A549 treated with ZK216348 at 1 μM for 4 hours (cell line): ENCODE results near the gene OR2G3. TPM values are rescaled to one million over a fixed set of nuclear protein-coding genes. Genes with fewer than 3 reads are reported as not detected.

Experiments
- total RNA-seq: library from RNA; stranded (reverse); fragments of 200-300 nt; extraction: Qiagen RNA extraction; gene quantifications from 5 replicates; pipeline ENCODE4 v1.2.3, GENCODE V29; 2022; ENCODE audit warnings: low read depth

OR2G3 gene
- not detected in 5 replicates for total RNA-seq

GRCh38 chr1:247605286-247605685 is at the start of gene OR2G3:
OR2G3 (plus strand) TSS chr1:247605586; CDS start chr1:247605586, 0 bp downstream.

DNA sequence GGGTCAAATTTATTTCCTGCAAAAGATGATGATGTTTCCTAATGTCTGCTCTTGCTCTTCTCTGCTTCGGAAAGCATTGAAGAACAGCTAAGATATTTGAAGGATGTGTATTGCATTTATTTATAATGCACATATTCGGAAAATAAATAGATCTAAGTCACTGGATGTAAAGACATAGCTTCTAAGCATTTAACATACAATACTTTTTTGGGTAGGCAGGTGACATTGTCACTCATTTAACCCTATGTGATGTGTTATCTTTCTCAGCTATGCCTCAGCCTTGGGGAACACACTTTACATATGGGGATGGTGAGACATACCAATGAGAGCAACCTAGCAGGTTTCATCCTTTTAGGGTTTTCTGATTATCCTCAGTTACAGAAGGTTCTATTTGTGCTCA is 17.3 kb upstream of the OR2G3 start, which contains the start of gene OR2G2:
Gene OR2G2, plus strand, starts transcription at position 301 of the 400 bp plus-strand sequence. Its CDS starts 0 bp downstream, at position 301.

Other genes with a start within 250 kb of the OR2G3 start
- not detected in 5 replicates for gene NLRP3, start 189.4 kb upstream of the OR2G3 start, total RNA-seq
- gene OR2B11, start 147.5 kb upstream of the OR2G3 start, total RNA-seq = not detected in 5 replicates
- not detected in 5 replicates for gene OR2C3, start 69.1 kb upstream of the OR2G3 start, total RNA-seq
- gene GCSAML, start 56.5 kb upstream of the OR2G3 start, total RNA-seq = not detected in 5 replicates
- gene OR2G2, start 17.2 kb upstream of the OR2G3 start, total RNA-seq = not detected in 5 replicates
- not detected in 5 replicates for gene OR13G1, start 74.2 kb downstream of the OR2G3 start, total RNA-seq
- gene OR6F1, start 111.1 kb downstream of the OR2G3 start, total RNA-seq = not detected in 5 replicates
- not detected in 5 replicates for gene OR14K1, start 133.0 kb downstream of the OR2G3 start, total RNA-seq
- not detected in 5 replicates for gene OR14A2, start 142.6 kb downstream of the OR2G3 start, total RNA-seq
- not detected in 5 replicates for gene OR1C1, start 155.0 kb downstream of the OR2G3 start, total RNA-seq
- gene OR14A16, start 218.5 kb downstream of the OR2G3 start, total RNA-seq = not detected in 5 replicates
- gene OR11L1, start 236.3 kb downstream of the OR2G3 start, total RNA-seq = not detected in 5 replicates